HG03025 (cell line): ENCODE data around the gene HECTD4.

Experiments
- ATAC-seq: cut with Tn5 transposase; IDR thresholded peaks from one replicate; pipeline ENCODE4 v1.9.1; 2021; ENCODE audit warnings: mild to moderate bottlenecking, moderate library complexity; ENCODE audit not compliant: unreplicated experiment, low FRiP score

HECTD4 gene

DNA sequence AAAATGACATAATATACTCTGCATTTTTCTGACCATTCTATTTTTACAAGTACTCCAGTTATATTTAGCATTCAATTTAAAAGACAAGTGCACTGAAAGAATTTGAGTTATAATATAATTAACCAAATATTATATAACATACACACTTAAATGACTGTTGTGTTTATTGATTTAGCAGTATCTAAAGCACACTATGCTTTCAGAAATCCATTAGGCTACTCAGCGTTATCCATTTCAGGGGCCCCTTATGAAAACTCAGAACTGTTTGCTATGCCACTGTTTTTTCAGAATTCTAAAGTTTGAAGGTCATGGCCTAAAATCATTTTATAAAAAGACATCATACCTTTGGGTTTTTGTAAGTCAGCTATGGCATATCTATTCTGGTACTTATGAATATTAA, 57.1 kb downstream of the HECTD4 start:
- ATAC-seq = no peak

DNA sequence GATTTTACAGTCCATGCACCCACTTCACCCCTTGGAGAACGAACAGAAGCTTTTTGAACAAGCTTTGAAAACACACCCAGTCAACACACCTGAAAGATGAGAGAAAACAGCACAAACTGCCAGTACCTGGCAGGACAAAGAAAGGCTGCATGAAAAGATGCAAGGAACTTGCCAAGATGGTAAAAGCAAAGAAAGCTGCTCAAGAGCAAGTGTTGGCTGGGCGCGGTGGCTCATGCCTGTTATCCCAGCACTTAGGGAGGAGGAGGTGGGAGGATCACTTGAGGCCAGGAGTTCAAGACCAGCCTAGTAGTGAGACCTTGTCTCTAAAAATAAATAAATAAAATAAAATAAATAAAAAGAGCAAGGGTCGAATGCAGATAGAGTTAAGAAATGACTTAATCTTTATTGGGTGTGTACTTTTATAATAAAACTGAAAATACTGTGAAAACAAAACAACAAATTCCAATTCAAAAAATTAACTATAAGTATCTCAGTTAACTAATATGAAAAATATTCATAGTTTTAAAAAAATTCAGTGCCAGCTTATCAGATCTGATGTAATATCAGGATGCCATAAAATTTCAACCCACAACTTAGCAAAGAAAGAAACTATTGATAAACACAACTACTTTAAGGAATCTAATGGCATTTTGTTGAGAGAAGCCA, 59.2 kb downstream of the HECTD4 start:
- no peak for ATAC-seq

DNA sequence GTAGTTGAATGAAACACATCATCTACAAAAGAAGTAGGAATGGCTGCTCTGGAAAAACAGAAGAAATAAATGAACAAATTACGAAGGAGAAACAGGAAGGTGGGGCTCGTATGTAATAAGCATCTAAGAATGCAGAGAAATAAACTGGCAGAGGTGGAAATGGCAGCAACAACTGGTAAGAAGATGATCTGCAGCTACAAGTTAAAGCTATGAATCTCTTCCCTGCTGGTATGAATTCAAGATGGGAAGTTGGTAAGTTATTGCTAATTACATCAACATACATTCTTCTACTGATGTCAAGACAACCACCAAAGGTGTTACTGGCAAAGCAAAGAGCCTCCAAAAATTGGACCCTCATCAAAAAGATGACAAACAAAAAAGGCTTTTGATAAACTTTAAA, 59.8 kb downstream of the HECTD4 start:
- ATAC-seq = no peak

DNA sequence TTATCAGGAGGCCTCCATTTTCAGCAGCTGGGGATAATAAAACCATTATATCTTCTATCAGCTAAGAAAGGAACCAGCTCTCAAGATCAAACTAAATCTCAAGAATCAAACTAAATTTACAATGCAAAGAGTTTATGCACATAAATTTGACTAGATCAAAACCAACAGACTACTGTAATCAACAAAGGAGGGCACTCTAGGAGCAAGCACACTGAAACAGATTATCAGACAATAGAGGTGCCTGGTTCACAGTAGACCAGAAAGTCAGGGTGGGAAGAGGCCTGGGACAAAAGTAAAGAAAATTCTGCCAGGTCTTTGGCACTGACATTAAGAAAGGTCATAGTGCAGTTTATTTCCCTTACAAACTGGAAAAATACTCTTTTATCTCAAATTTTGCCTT, 61.0 kb downstream of the HECTD4 start:
- no peak for ATAC-seq

DNA sequence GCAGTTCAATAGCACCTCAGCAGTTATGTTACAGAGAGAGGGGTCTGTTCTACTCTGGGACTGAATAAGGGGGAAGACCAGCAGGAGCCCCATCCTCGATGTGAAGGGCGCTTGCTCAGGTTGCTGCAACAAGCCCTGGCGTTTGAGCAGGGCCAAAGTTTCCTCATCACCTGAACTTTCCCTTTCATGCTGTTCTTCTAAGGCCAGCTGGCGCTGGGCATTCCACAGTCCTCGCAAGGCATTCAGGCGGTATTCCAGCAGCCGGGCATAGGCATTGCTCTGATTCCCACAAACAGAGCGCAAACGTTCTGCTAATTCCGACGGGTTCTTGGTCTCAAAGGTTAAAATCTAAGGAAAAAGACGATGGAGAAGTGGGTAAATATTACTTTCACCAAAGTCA, 62.8 kb downstream of the HECTD4 start:
- ATAC-seq = no peak

DNA sequence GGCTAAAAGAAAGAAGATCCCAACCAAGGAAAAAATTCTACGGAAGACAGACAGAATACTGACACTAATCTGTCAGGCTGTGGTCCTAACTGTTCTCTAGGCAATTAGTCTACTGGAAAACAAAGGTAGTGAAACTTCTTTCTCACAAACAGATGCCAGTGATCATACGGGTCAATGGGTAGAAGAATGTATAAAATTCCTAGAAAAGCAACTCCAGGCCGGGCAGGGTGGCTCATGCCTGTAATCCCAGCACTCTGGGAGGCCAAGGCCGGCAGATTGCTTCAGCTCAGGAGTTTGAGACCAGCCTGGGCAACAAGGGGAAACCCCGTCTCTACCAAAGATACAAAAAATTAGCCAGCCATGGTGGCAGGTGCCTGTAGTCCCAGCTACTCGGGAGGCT, 64.8 kb downstream of the HECTD4 start:
- no peak for ATAC-seq

DNA sequence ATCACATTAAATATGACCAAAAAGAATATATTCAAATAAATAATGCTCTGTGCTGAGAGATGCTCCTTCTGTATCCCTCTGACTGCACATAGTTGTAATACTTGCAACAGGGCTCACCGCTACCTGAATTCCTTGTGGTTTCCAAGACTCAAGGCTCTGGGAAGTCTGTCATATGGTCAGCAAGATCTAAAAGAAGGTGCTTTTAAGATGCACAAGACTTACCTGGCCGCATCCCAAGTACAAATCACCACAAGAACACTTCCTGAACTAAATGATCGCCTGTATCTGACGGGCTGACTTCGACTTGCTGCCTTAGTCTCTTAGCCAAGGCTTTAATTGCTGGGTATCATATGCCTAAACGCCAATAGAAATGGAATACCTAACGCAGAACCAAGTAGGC, 67.2 kb downstream of the HECTD4 start:
- no peak for ATAC-seq

DNA sequence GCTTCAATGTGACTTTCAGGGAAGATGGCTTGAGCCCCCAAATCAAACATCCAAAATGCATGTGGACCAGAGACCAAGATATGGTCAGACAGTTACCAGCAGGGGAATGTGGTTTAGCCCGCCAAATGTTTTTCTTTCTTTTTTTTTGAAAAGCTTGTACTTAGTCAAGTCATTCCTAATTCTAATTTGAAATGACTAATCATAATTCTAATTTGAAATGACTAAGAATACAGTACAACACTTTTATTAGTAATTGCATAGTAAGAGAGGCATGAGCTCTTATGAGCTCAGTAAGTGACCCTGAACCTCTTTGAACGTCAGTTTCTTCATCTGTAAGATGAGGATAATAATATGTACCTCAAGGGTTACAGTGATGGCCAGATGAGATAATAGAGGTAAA, 72.4 kb downstream of the HECTD4 start:
- no peak for ATAC-seq

DNA sequence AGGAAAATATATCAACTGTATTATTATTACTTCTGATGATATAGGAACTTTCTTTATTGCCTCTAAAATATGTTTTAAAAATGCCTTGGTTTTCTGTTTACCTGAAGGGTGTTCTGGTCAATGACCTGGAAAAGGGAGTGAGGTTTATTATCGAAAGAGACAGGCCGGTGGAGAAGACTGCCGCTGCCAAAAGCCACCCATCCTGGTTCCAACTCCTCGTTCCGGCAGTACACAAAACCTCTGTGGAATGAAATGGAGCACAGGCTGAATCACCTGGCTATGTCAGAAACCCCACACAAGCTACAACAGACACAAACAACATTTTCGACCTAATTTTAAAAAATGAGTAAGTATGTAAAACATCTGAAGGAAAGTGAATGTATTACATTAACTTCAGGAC, 73.6 kb downstream of the HECTD4 start:
- ATAC-seq = no peak

DNA sequence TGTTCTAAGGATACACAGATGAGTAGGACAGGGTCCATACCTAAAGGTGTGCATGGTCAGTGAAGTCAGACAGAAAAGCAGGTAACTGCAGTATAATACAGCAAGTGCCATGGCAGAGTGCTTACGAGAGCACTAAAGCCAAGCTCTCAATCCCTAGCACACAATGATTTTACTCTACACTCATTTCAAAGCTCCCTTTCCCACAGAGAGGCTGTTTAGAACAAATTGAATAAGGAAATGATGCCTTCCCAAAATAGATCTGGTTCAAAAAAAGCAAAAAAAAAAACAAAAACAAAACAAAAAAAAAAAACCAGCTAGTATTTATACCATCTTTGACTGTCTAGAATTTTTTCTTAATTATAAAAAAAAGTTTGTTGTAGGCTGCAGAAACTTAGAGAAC, 74.1 kb downstream of the HECTD4 start:
- no peak for ATAC-seq

DNA sequence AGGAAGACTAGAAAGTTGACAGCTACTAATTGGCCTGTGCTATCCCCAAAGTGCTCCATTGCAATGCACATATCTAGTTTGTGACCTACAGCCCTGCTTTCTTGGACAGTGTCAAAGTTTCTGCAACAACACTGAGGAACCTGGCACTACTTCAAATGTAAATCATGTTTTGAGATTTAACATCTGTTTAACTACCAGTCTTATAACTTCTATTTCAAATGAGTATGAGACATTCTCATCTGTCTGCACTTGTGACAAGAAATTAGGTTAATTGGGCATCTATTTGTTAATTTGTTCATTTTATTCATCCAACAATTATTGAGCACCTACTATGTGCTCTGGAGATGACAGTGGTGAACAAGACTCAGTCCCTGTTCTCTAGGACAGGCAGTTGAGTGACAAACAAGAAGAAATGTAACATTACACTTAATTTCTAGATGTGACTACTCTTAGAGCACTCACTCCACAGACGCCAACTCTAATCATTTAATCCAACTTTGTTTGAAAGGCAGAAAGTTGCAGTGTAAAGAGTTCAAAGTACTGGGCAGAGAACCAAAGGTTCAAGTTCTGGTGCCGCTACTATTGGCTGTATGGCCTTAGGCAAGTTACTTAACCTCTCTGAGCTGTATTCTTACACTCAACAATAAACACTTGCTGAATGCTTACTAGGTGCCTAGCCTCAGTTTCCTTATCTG, 74.8 kb downstream of the HECTD4 start:
- ATAC-seq = no peak

DNA sequence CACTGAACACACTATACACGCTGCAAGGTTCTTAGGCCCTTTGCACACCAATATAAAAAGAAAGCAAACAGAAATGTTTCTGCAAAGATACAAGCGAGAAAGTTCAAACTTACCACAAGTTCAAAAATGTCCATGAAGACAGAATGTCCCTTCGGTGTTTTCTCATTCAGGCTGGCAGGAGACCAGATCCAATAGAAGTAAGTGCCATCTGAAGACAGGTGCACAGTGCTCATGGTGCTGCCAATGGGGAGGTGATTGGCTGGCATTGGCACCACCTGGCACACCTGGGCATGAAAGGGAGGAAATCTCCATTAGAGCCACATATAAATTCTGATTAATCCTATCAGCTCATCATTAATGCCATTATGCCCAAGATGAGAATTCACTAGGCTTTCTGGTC, 76.3 kb downstream of the HECTD4 start:
- no peak for ATAC-seq

DNA sequence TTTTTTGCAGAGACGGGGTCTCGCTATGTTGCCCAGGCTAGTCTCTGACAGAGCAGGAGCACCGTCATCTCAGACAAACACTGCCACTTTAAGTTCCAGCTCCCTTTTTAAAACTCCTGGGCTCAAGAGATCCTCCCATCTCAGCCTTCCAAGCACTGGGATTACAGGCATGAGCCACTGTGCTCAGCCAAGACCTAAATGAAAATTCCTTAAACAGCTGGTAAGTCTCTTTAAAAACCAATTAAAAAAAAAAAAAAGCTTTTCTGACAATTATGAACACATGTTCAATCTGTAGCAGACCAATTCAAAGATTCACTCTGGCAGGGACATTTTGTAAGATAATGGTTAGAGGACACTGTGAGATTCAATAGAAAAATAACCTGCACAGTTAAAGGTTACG, 77.8 kb downstream of the HECTD4 start:
- no peak for ATAC-seq

DNA sequence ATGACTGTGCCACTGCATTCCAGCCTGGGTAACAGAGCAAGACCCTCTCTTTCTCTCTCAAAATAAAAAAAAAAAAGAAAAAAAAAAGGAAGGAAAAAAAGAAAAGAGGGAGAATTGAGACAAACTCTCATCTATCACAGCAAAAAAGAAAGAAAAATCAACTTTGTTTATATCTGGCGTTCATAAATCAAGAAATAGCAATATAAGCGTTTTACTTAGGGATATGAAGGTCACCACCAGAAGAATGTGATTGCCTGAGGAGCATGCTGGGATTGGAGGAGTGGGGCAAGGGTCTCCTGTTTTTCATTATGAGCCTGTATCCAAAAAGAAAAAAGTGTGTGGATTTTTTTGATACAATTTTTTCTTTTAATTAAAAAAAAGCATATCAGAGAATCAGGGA, 78.4 kb downstream of the HECTD4 start:
- no peak for ATAC-seq

DNA sequence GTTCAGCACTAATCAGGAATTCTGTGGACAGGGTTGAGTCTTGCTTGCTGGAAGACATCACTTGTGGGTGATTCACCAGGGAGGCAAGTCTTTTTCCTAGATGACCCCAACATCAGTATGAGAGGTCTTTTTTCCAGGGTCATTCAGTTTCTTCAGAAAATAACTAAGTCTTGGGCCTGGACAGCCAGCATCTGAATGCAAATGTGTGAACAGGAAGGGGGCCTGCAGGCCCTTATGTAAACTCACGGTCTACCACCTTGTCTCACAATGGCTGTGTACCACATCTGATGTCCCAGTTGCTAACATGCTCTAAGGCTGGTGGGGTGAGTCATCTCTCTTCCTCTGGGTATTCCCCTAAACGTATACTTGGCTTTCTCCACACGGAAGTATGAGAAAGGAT, 79.2 kb downstream of the HECTD4 start:
- peak; percentile 91 for ATAC-seq

DNA sequence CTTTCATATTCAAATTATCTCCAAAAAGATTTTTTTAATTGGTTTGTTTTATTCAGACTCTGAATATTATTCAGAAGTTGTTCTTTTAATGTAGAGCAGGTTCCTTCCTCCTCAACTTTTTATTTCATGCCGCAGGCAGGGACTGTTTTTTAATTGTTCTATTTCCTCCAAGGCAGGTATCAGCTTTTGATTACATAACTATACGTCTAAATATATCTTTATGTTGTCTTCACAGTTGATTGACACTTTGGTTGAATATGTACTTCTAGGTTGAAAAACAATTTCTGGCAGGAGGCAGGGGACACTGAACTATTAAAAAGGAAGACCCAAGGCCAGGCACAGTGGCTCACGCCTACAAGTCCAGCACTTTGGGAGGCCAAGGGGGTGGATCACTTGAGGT, 82.5 kb downstream of the HECTD4 start:
- no peak for ATAC-seq

DNA sequence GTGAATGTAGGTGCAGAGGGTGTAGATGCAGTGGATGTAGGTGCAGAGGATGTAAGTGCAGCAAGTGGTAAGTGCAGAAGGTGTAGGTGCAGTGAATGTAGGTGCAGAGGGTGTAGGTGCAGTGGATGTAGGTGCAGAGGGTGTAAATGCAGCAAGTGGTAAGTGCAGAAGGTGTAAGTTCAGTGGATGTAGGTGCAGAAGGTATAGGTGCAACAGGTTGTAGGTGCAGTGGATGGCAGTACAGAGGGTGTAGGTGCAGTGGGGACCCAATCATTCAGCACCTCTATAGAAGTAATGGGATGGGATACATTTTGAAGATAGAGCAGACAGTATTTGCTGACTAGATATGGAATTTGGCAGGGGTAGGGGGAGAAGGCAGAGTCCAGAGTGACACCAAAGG, 85.0 kb downstream of the HECTD4 start:
- no peak for ATAC-seq

DNA sequence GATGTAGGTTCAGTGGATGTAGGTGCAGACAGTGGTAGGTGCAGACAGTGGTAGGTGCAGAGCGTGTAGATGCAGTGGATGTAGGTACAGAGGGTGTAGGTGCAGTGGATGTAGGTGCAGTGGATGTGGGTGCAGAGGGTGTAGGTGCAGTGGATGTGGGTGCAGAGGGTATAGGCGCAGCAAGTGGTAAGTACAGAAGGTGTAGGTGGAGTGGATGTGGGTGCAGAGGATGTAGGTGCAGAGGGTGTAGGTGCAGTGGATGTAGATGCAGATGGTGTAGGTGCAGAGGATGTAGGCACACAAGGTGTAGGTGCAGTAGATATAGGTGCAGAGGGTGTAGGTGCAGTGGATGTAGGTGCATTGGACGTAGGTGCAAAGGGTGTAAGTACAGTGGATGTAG, 86.0 kb downstream of the HECTD4 start:
- no peak for ATAC-seq

DNA sequence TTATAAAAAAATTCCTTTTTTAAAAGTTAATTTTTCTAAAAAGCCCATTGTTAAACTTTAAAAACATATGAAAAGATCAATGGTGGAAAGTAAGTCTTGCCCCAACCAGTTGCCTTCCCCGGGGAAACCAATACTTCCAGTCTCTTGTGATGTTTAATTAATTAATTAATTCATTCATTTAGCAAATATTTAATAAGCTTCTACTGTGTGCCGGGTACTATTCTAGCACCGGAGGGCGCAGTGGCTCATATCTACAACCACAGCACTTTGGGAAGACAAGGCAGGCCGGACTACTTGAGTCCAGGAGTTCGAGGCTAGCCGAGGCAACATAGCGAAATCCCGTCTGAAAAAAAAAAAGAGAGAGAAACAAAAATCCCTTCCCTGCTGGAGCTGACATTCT, 87.4 kb downstream of the HECTD4 start:
- ATAC-seq = no peak

DNA sequence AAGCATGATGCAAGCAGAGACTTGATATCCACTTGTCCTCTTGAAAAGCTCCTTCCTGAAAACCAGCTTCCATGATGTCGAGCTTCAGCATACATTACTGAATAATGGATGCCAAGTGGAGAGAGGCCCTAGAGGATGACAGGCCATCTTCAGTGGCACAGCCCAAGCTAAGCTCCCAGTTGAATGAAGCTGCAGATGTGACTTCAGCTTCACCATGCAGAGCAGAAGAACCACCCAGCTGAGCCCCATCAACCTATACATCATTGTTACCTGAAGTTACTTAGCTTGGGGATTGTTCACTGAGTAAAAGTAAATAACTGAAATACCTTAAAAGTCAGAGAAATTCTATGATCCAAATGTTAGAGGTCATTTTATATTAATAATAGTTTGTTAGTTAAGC, 93.6 kb downstream of the HECTD4 start:
- ATAC-seq = no peak

DNA sequence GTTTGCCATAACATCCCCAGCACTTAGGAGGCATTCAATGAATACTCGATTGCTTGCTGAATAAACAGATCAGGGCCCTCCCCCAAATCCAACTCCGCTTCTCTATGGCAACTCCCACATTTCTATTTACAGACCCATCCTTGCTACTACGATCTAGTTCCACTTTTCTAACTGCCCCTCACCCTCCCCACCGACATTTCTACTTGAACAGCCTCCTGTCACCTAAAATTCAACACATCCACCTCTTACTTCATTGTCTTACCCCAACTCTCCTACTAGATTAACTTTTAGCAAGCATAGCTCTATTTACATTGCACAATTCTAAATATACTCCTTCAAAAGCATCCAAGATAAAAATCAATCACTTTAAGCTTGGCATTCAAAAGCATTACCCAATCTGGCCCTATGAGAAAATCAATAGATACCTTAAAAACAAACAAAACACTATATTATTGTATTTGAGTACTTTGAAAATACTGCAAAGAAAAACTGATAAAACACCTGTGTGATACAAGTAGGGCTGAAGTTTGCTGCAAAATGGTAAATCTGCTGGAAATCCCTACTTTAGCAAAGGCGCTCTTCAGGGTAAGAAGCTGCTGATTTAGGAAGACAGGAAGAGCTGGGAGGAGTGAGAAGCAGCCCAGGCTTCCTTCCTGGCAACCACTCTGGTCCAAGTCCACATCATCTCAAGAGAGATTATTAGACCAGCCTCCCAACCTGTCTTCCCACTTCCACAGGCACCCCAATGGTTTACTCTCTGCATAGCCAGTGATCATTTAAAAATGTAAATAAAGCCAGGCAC, 96.4 kb downstream of the HECTD4 start:
- no peak for ATAC-seq

DNA sequence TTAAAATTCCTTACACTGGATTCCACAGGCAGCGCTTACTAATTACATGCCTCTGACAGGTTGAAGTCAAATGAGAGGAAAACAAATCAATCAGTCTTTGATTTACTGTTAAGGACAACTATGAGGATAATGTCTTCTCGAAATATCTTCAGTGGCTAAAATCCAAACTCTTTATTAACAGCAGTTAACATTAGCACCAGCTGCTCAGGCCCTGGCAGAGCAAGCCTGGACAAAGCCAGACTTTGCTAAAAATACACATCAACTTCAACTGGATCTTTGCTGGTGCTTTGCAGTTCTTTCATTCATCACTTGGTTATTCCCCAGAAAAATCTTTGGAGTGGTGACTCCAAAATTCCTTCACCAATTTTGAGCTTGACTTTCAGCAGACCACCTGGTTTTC, 98.7 kb downstream of the HECTD4 start:
- ATAC-seq = no peak
